IPS DF 4.7 (cell line): ENCODE data around the gene RUNX3.

Experiments used
- DNase-seq: peaks from one replicate; pipeline ENCODE4 v3.0.0-alpha.2; 2013; ENCODE audit warnings: low spot score; ENCODE audit errors: extremely low read depth

The RUNX3 gene

GRCh38 chr1:24946861-24947658 lies 17.0 kb upstream of the RUNX3 start:
- no peak for DNase-seq

DNA sequence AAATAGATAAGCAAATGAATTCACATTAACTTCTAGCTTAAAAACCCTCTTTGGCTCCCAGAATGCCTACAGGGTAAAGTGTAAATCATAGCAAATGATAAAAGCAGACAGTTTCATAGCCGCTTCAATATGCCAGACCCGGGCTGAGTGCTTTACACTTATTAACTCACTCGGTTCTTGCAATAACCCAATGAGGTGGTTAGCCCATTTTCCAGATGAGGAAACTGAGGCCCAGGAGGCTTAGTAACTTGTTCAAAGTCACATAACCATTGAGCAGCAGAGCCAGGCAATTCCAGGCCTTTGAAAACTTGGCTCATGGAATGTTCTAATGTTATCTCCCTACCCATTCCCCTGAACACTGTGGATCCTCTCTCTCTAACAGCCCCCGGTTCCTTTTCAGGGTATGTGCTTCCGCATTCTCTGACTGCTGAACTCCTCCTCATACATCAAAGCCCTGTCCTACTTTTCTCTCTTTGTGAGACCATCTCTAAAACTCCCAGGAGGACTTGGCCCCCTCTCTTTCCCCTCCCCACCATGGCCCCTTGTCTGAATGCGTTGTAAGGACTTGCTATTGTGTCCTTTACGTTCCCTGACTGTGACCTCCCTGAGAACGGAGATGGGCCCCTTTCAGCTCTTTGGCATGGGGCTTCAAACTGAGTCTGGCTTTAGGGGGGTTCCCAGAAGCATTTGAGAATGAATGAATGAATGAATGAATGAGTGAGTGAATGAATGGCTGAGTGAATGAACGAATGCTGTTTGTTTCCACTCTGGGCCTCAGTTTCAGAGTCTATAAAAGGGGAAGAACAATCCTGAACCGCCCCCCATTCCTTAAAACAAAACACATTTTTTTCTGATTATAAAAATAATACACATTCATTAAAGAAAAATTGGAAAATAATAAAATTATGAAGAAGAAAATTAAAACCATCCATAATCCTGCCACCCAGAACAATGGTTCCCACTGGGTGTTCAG lies 15.6 kb upstream of the RUNX3 start:
- no peak for DNase-seq

DNA sequence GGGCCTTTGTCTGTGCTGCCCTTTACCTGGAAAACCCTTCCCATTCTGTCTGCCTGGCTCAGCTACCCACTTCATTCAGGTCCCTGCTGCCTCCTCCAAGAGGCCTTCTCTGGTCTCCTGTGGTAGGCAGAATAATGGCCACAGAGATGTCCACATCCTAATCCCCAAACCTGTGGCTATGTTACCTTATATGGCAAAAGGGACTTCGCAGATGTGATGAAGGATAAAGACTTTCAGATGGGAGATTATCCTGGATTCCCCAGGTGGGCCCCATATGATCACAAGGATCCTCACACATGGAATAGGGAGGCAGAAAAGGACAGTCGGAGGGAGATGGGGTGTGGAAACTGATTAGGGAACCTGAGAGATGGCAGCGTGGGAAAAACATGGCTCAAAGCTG lies 14.2 kb upstream of the RUNX3 start:
- no peak for DNase-seq

DNA sequence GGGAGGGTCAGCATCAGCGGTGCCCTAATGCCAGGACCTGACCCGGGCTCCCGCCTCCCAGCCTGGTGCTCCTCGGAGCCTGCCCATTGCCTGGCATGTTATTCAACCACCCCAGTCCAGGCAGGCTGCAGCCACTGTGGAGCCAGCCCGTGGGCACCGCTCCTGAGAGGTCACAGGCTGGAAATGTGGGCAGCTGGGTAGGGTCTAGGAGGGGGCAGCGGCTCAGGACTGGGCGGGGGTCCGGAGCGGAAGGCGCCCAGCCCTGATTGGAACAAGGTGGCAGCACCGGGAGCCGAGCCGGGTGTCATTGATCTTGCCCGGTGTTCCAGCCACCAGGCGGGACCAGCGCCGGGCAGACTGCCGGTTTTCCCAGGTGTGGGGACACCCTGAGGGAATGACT lies 12.7 kb upstream of the RUNX3 start:
- no peak for DNase-seq

DNA sequence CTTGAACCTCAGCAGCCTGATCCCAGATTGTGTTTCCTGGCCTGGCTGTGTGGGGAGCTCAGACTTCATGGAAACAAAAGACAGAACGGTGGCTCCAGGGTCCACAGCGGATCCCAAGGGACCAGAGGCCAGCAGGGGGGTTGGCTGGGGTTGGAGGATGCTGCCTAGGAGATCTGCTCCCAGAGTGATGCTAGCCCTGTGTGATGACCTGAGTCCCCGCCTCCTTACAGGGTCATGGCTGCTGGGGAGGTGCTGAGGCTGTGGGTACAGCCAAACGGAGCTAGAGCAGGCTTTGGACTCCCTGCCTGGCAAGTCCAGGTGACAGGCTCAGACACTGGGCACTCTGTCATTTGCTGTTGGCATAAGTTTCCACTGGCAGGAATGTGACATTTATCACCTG lies 11.5 kb upstream of the RUNX3 start:
- no peak for DNase-seq

GRCh38 chr1:24940231-24940630 lies 10.2 kb upstream of the RUNX3 start:
- DNase-seq = no peak

- no peak for DNase-seq
These were observed 9.7 kb upstream of the RUNX3 start for GRCh38 chr1:24939675-24940193.

DNA sequence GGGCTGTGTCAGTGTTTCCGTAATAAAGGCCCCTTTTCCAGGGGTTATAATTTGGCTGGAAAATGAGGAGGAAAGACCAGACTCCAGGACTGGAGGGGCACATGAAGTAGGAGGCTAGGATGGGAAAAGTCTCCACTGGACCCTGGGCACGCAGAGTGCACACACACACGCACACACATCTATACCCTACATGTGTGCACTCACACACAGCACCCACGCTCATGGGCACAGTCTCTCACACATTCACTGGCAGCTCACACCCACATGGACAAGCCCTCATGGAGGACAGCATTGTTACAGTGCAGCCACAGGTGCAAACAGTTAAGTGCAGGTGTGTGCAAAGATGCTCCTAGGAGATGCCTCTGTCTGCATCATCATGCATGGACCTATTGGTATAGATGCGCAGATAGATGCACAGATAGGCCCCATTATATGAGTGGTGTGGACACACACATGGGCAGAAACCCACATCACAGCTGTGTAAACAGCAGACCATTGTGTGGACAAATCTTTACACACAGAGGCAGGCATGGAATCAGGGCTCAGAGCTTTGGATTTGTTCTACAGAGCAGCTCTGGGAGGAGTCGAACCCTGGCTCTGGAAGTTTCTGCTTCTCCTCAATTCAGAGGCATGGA lies 9.1 kb upstream of the RUNX3 start:
- no peak for DNase-seq

DNA sequence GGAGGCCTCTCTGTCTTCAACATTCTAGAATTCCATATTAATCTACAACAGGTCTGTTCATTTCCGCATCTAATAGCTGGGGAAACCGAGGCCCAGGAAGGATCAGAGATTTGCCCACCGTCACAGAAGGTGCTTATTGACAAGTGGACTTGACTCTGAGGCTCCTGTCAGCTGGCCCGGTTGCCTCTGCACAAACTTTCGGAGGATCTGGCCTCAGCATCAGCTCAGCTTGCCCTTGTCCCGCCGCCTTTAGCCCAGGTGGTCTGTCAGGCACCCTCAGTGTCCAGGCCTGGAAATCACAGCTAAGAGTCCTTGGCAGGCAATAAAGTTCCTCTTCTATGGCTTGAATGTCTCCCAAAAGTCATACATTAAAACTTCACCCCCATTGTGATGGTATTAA lies 8.2 kb upstream of the RUNX3 start:
- DNase-seq = no peak

DNA sequence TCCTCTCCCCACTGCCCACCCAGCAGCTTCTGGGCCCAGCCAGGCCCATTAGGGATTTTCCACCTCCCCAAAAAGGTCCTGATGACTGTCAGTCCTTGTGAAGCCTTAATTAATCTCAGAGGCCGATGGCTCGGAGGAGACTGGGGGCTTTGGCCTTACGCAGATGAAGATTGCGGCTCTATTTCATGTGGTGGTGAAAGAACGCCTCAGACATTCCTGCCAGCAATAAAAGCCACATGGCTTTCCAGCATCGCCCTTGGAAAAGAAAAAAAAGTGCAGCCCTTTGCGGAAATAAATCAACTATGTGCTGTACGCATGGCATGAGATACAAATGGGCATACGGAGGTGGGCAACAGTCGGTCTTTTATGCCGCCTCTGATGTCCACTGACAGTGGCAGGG lies 6.6 kb upstream of the RUNX3 start:
- DNase-seq = no peak

GRCh38 chr1:24935615-24936484 lies 5.8 kb upstream of the RUNX3 start:
- no peak for DNase-seq

DNA sequence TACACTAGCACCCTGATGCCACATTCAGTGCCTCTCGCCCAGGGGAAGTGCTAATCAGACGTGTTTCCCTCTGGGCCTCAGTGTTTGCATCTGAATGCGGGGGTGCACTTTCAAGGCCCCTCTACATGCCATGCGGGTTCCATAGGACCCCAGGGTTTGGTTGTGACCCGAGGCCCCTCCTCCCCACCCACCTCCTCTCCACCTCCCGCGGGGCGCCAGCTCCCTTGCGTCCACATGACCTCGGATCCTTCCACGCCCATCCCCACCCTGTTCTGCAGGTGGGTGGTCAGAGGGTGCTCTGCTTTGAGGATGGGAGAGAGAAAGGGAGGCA lies 5.1 kb upstream of the RUNX3 start:
- no peak for DNase-seq

DNA sequence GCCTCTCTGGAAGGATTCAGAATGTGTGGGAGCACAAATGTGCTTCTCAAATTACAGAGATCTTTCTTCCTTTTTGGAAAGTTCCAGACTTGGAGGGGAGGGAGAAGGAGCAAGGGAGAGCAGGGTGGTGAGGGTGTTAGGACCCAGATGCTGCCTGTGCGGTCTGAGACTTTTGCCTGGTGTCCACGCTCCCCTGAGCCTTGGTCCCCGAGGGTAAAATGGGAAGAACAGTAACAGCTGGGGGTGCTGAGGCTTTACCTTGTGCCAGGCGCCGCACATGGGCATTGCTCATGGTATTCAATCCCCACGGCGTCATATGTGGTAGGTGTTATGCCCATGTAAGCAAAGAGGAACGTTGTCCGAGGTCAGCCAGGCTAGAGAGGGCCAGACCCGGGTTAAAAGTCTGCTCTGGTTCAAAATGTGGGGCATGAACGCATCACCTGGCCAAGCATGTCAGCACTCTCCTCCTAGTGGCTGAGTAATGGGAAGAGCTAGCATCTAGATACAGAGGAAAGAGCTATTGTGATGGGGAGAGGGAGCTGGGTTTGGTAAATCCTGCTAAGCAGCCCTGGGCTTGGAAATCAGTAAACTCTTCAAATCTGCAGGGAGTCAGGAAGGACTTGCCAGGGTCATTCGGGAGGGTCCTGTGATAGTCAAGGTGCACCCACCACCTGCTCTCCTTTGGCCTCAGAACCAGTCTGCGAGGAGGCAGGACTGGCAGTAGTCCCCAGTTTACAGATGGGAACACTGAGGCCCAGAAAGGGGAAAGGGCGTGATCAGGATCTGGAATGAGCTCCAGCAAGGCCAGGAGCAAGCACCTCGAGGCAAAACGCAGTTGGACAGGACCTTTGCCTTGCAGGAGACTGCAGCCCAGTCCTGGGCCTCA lies 4.5 kb upstream of the RUNX3 start:
- DNase-seq = no peak

DNA sequence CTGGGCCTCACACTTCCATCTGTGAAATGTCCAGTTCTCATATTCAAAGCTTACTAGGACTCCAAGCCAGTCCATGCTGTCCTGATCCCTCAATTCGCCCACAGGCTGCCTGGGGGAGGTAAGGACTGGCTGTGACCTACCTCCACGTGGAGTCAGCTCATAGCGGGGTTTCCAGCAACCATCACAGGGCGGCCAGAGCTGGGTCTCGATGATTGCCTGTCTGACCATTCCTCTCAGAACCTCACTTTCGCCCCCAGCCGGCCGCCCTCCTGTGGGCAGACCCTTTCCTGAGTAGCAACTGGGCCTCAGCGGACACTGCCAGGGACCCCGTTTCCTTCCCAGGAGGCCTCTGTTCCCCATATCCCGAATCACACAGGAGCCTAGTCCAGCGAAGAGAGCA lies 3.4 kb upstream of the RUNX3 start:
- no peak for DNase-seq

- no peak for DNase-seq
These were observed 2.7 kb upstream of the RUNX3 start for GRCh38 chr1:24932725-24933294.

DNA sequence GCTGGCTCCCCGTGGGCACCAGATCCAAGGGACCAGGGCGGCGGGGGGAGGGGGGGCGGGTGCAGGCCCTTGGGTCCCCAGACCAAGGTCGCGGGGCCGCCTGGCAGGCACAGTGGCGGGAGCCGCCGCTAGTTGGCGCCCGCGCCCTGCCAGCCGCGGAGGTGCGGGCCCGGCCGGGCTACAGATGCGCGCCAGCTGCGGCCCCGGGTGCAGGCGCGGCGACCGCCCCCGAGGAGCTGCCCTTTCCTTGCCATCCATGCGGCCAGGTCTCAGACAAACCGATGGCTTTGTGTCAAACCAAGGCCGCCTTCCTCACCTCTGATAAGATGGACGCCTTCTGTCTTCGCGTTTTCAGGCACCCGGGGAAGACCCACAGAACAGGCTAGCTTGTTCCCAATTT lies 2.2 kb upstream of the RUNX3 start:
- no peak for DNase-seq

- DNase-seq = no peak
These were observed 1.6 kb upstream of the RUNX3 start for GRCh38 chr1:24931468-24932231.

- no peak for DNase-seq
These were observed 1.0 kb upstream of the RUNX3 start for GRCh38 chr1:24931146-24931467.
